ENCODE measurements around the gene POLN. TPM values are rescaled to one million over a fixed set of nuclear protein-coding genes. Genes with fewer than 3 reads are reported as not detected.
A peak's percentile ranks its signal among the peaks of the same experiment; 100 is the strongest.

The POLN gene
- total and polyA plus RNA-seq, 8 donors = 0.29 to 5.1 (median 1.4) TPM; not detected in 2

- TF ChIP-seq EP300 (IDR thresholded peaks at IDR 0.05) = no peak
- Histone ChIP-seq H3K27me3 (no peaks in the 10 kb centered on the region), H3K9me3 (no peaks in the 10 kb centered on the region), H3K4me1 (peaks cover 63 to 86% (median 74%) of the 10 kb centered on the region in 4 donors), H3K27ac (peak overlapping the region; percentile 11 to 94 (median 93)), H3K4me3 (peak overlapping the region; percentile 84 to 100 (median 94)), H3K36me3 (peaks cover 4 to 35% (median 20%) of the 10 kb centered on the region in 4 donors)
- intact Hi-C loops (cut with DNase I; ENCODE audit: low total_unique reads) = no loop called here
- WGBS, 5 donors = 65 to 78% (median 71%) methylated on average over 2 to 15 of the region's 15 CpGs
- DNase-seq = peak in 1 of 2 donors; percentile 21
These were observed 17.8 kb upstream of the POLN start for GRCh38 chr4:2259541-2260343.

GRCh38 chr4:2259036-2259540 lies 17.2 kb upstream of the POLN start:
- H3K9me3 ChIP-seq = no peaks in the 10 kb centered on the region
- DNase-seq = peak in 1 of 2 donors; percentile 25
- peak overlapping the region; percentile 11 to 94 (median 93) for H3K27ac ChIP-seq
- peaks cover 9 to 42% (median 26%) of the 10 kb centered on the region in 4 donors for H3K36me3 ChIP-seq
- peak overlapping the region; percentile 84 to 100 (median 94) for H3K4me3 ChIP-seq
- intact Hi-C loops (cut with DNase I; ENCODE audit: low total_unique reads) = no loop called here
- peaks cover 63 to 84% (median 73%) of the 10 kb centered on the region in 4 donors for H3K4me1 ChIP-seq
- no peaks in the 10 kb centered on the region for H3K27me3 ChIP-seq
- no peak for TF ChIP-seq POLR2A (IDR thresholded peaks at IDR 0.05)
- no peak for TF ChIP-seq POLR2AphosphoS5 (IDR thresholded peaks at IDR 0.05)
- no peak for TF ChIP-seq EP300 (IDR thresholded peaks at IDR 0.05)
- no peak for TF ChIP-seq CTCF (IDR thresholded peaks at IDR 0.05)
- WGBS, 5 donors = 39 to 72% (median 52%) methylated on average over 5 to 13 of the region's 13 CpGs

GRCh38 chr4:2258091-2259035 lies 16.4 kb upstream of the POLN start:
- H3K4me3 ChIP-seq = peak overlapping the region in 3 of 4 donors; percentile 84 to 100 (median 95)
- H3K27me3 ChIP-seq = no peaks in the 10 kb centered on the region
- H3K27ac ChIP-seq = peak overlapping the region in 4 of 5 donors; percentile 87 to 94 (median 94)
- no peak for TF ChIP-seq EP300 (IDR thresholded peaks at IDR 0.05)
- WGBS, 5 donors = 84 to 96% (median 89%) methylated on average over 7 to 18 of the region's 18 CpGs
- no peaks in the 10 kb centered on the region for H3K9me3 ChIP-seq
- H3K36me3 ChIP-seq = peaks cover 14 to 49% (median 33%) of the 10 kb centered on the region in 4 donors
- H3K4me1 ChIP-seq = peaks cover 63 to 77% (median 70%) of the 10 kb centered on the region in 4 donors
- intact Hi-C loops (cut with DNase I; ENCODE audit: low total_unique reads) = no loop called here
- DNase-seq = peak in 1 of 2 donors; percentile 24

- H3K4me3 ChIP-seq = peak overlapping the region in 2 of 4 donors; percentile 2 to 23
- H3K27me3 ChIP-seq = no peaks in the 10 kb centered on the region
- TF ChIP-seq POLR2A (IDR thresholded peaks at IDR 0.05) (no peak), EP300 (IDR thresholded peaks at IDR 0.05) (no peak), POLR2AphosphoS5 (IDR thresholded peaks at IDR 0.05) (no peak), CTCF (IDR thresholded peaks at IDR 0.05) (no peak)
- H3K27ac ChIP-seq = peak overlapping the region; percentile 33 to 94 (median 93)
- intact Hi-C loops (cut with DNase I; ENCODE audit: low total_unique reads) = no loop called here
- WGBS, 5 donors = 66 to 82% (median 73%) methylated on average over 12 to 14 of the region's 14 CpGs
- H3K9me3 ChIP-seq = no peaks in the 10 kb centered on the region
- H3K4me1 ChIP-seq = peaks cover 59 to 76% (median 62%) of the 10 kb centered on the region in 4 donors
- peak; percentile 4 to 25 for DNase-seq
- H3K36me3 ChIP-seq = peaks cover 23 to 57% (median 42%) of the 10 kb centered on the region in 4 donors
These were observed 15.6 kb upstream of the POLN start for GRCh38 chr4:2257361-2258081.

Data from stomach (tissue), 9 donors.